Aorta (tissue), 5 donors: Measurements from ENCODE around the gene MGAT4B. TPM values are rescaled to one million over a fixed set of nuclear protein-coding genes. Genes with fewer than 3 reads are reported as not detected.

Experiments
- ATAC-seq: fragments of 200-7000 bp; cut with Tn5 transposase; one replicate; pipeline ENCODE4 v1.9.1; 2022; ENCODE audit warnings: moderate library complexity; ENCODE audit not compliant: low FRiP score
- DNase-seq, 2 donors: peaks; one replicate each; pipeline ENCODE4 v3.0.0-alpha.2; 2020
- H3K27ac ChIP-seq, 2 donors: one replicate each; pipeline ENCODE4 v1.5.1; 2013; ENCODE audit warnings: low read length in 2 of 2, mild to moderate bottlenecking in 2 of 2, moderate library complexity in 2 of 2, control low read depth in 1 of 2, inconsistent platforms in 1 of 2, low read depth in 1 of 2
- H3K27me3 ChIP-seq, 2 donors: one replicate each; pipeline ENCODE4 v1.6.1; 2013; ENCODE audit warnings: control low read depth in 1 of 2, low read length in 1 of 2, mild to moderate bottlenecking in 1 of 2, moderate library complexity in 1 of 2; ENCODE audit not compliant: insufficient read depth in 2 of 2, control insufficient read depth in 1 of 2
- H3K36me3 ChIP-seq, 2 donors: one replicate each; pipeline ENCODE4 v1.6.1; 2013; ENCODE audit warnings: control low read depth in 1 of 2, low read length in 1 of 2, mild to moderate bottlenecking in 1 of 2; ENCODE audit not compliant: insufficient read depth in 2 of 2, control insufficient read depth in 1 of 2
- H3K4me1 ChIP-seq, 2 donors: one replicate each; pipeline ENCODE4 v1.6.1; 2013; ENCODE audit warnings: low read length in 2 of 2, control low read depth in 1 of 2, mild to moderate bottlenecking in 1 of 2, moderate library complexity in 1 of 2; ENCODE audit not compliant: insufficient read depth in 2 of 2, control insufficient read depth in 1 of 2
- H3K4me3 ChIP-seq, 2 donors: one replicate each; pipeline ENCODE4 v1.5.1; 2013; ENCODE audit warnings: low read length in 2 of 2, control low read depth in 1 of 2, mild to moderate bottlenecking in 1 of 2
- H3K9me3 ChIP-seq: one replicate; pipeline ENCODE4 v1.6.1; 2013; ENCODE audit warnings: mild to moderate bottlenecking, low read length; ENCODE audit not compliant: control insufficient read depth
- WGBS, 2 donors: extraction: QIAGEN DNeasy Blood & Tissue Kit; methylation state at CpG; one replicate each; pipeline ENCODE4 v1.1.7; 2013; 5-methylcytosine and 5-hydroxymethylcytosine counted together
- intact Hi-C, 2 donors: fragments of 100-400 bp; cut with DNase I; formaldehyde crosslinking; loops; one replicate each; pipeline versions ENCODE4 v1.14.2 to v1.15.0; 2022
- polyA plus RNA-seq, 2 donors: library from polyadenylated mRNA; stranded (reverse); fragments of 200-250 nt; gene quantifications; one replicate each; pipeline ENCODE4 v1.2.3, GENCODE V29; 2013
- total RNA-seq, 2 donors: library from RNA; stranded (reverse); fragmentation: NEBNext Ultra II Directional; extraction: Animal tissue kit (Norgen Biotek cat#: 25700); gene quantifications; one replicate each; pipeline ENCODE4 v1.2.1, GENCODE V29; 2021
- donor health status: healthy with polysubstance abuse.
- donor health status: Bipolar disorder and iron deficiency.
- donor health status: DM: no; HTN: no; CAD: no.
- donor health status: DM: no; HTN: no; CAD: no.
- donor health status: DM: yes; HTN: yes; CAD: no.

The MGAT4B gene
- total and polyA plus RNA-seq, 4 donors, result 56.0 to 78.8 (median 76.0) TPM

DNA sequence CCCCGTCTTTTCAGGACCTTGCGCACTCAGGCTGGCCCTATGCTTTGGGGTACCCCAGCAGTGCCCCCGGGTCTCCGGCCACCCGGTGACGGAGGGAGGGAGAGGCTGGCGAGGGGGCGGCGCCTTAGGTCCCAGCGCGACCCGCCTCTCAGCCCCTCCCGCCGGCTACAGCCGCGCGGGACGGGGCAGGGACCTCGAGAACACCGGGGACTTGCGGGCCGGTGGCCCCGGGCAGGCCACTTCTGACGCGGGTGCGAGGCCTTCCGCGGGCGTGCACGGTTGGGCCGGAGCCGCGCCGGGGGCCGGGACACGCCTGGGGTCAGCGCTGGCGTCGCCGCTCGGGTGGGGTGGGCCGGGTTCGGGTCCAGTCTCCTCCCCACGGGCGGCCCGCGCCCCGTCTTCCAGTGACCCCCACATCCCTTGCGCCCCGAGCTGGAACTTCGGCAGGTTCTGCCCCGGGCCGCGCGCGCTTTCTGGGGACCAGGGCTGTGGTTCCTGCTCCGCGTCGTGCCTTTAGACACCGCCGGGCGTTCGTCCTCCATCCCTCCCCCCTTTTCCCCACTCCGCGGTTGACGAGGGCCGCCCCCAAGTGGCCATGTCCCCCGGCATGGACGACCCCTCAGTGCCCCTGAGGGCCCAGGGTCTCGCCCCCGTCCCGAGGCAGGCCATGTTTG, 10.3 kb upstream of the MGAT4B start:
- 0 to 1% methylated on average over 43 to 72 of the region's 72 CpGs for WGBS, 2 donors
- no peak for ATAC-seq

DNA sequence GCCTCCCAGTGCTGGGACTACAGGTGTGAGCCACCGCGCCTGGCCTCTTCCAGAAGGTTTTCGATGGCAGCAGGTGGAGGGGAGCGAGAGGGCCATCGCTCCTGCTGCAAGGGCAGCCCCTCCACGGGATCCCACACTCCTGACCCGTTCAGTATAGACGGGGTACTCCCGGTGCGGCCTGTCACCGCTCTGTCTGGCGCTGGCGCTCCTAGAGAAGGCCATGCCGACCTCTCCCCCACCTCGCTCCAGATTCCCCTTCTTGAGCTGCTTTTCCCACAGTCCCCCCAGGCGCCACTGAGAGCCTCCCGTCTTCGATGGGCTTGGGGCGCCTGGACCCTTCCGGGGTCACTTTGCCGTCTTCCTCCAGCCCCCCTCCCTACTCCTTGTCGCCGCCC, 9.7 kb upstream of the MGAT4B start:
- ATAC-seq (no peak), DNase-seq (no peak)
- H3K9me3 ChIP-seq, result no peaks in the 10 kb centered on the region
- H3K4me3 ChIP-seq, result peak overlapping the region in 1 of 2 donors; percentile 2
- H3K27me3 ChIP-seq, result peaks cover 0 to 1% of the 10 kb centered on the region in 2 donors
- H3K27ac ChIP-seq, result no peak overlapping the region
- intact Hi-C loops, result no loop called here
- WGBS, 2 donors, result 48 to 49% methylated on average over 21 to 23 of the region's 23 CpGs
- no peaks in the 10 kb centered on the region for H3K36me3 ChIP-seq
- H3K4me1 ChIP-seq, result no peaks in the 10 kb centered on the region

More for the DNA sequence above, 10.3 kb upstream of the MGAT4B start:
- H3K4me3 ChIP-seq, result peak overlapping the region in 1 of 2 donors; percentile 2
- DNase-seq, result peak in 1 of 2 donors; percentile 63
- no peak overlapping the region for H3K27ac ChIP-seq
- H3K27me3 ChIP-seq, result peaks cover 0 to 1% of the 10 kb centered on the region in 2 donors
- no peaks in the 10 kb centered on the region for H3K9me3 ChIP-seq
- H3K36me3 ChIP-seq, result no peaks in the 10 kb centered on the region
- intact Hi-C loops, result no loop called here
- no peaks in the 10 kb centered on the region for H3K4me1 ChIP-seq

DNA sequence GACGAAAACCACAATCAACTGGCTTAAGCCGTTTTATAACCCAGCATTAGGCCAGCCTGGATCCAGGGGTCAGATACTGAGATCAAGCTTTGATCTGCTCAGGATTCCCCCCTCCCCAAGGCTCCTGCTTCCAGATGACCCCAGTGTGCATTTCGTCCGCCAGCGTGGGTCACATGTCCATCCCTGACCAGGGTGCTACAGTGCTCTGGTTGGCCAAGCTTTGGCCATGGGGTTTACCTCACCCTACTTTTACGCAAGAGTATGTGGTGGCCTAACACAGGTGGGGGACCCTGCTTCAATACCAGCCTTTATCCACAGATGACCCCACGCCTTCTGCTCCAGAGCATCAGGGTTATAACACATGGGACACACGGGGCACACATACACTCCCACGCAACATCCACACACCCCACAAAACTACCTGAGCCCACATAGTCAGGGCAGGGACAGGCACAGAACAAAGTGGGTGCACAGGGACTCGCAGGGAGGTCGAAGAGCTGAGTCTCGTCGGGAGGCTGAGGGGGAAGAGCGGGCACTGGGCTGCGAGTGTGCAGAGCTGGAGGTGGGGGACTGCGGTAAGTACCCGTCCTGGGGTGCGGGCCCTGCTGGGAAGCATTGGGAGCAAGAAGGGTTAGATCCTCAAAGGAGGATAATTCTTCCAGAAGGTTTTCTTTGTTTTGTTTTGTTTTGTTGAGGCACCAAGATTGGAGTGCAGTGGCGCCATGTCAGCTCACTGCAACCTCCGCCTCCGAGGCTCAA, 9.0 kb upstream of the MGAT4B start:
- Histone ChIP-seq H3K27me3 (no peaks in the 10 kb centered on the region), H3K9me3 (no peaks in the 10 kb centered on the region), H3K27ac (no peak overlapping the region), H3K36me3 (no peaks in the 10 kb centered on the region), H3K4me3 (no peak overlapping the region), H3K4me1 (no peaks in the 10 kb centered on the region)
- 97 to 99% methylated on average over 21 of the region's 21 CpGs for WGBS, 2 donors
- no peak for DNase-seq
- ATAC-seq, result no peak
- intact Hi-C loops, result no loop called here

DNA sequence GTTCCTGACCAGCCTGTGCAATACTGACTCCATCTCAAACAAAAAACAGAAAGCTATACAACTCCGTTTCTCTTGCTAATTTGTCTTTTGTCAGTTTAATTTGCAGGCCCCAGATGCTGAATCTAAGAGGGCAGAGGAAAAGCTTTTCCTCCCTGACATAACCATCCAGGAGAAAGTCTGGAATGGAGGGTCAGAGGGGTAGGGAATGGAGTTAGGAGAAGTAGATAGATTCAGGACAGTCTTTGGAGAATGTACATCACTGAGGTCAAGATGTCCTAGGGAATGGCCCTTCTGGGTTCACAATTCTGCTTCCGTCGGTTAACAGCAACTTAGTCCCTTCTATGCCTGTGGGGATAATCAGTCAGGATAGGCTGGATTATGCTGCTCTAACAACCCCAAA, 7.4 kb upstream of the MGAT4B start:
- H3K4me1 ChIP-seq, result no peaks in the 10 kb centered on the region
- H3K27me3 ChIP-seq, result no peaks in the 10 kb centered on the region
- no peaks in the 10 kb centered on the region for H3K9me3 ChIP-seq
- intact Hi-C loops, result no loop called here
- no peak for DNase-seq
- no peak overlapping the region for H3K4me3 ChIP-seq
- no peak overlapping the region for H3K27ac ChIP-seq
- ATAC-seq, result no peak
- WGBS, 2 donors, result 83 to 85% methylated on average over 3 of the region's 3 CpGs
- H3K36me3 ChIP-seq, result no peaks in the 10 kb centered on the region

DNA sequence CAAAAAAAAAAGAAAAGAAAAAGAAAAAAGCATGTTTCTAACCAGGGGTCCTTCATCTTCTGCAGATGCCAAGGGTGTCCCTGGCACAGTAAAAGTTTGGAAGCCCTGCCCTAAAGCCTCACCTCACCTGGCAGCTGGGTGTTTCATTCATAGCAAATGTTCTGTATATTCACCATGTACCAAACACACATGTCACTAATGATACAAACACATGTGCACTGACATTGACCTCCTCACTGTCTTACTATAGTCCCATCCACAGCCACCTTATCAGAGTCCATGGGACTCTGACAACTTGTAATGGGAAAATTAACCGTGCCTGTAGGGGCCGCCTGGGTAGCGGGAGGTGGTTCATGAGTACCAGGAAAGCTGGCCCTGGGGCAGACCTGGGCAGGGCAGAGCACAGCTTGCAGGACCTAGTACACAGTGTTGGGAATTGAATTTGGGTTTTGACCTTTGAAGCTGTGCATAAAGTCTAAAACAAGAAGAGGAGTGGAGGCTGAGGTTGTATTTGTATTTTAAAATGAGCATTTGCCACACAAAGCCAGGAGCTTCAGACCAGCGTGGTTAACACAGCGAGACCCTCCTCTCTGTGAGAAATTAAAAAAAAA, 6.4 kb upstream of the MGAT4B start:
- Histone ChIP-seq H3K4me1 (no peaks in the 10 kb centered on the region), H3K27ac (no peak overlapping the region), H3K27me3 (no peaks in the 10 kb centered on the region), H3K9me3 (no peaks in the 10 kb centered on the region), H3K4me3 (no peak overlapping the region), H3K36me3 (no peaks in the 10 kb centered on the region)
- DNase-seq (no peak), ATAC-seq (no peak)
- 94 to 95% methylated on average over 5 of the region's 5 CpGs for WGBS, 2 donors
- intact Hi-C loops, result no loop called here

DNA sequence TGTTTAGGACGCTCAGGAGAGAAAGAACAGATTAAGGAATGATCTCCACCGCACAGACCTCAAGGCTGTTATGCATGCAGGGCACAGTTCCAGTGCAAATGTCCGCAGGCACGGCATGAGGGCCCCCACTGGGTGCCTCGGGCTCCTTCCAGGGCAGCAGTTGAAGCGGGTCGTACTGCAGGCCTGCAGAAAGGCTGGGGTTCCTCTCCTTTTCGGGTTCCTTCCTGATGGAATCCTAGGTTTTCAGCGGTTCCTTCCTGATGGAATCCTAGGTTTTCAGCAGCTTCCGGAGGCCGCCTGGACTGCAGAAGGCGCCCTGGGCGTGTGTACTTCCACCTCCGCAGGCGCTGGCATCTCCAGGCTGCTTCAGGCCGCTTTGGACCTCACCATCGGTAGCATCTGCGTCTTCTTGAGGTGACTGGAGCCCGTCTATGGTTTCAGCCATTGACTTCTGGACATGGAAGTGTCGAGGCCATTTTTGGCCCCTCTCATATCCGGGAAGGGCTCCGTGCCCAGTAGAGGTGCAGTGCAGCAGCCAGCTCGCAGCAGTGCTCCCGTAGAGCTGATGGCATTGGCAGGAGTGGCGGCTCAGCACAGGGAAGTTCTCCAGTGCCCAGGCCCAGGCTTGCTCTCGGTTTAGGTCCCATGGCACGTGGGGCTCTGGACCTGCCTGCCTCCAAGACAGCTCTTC, 5.6 kb upstream of the MGAT4B start:
- 84 to 88% methylated on average over 27 of the region's 27 CpGs for WGBS, 2 donors
- no peaks in the 10 kb centered on the region for H3K4me1 ChIP-seq
- DNase-seq, result no peak
- no peaks in the 10 kb centered on the region for H3K9me3 ChIP-seq
- no peak for ATAC-seq
- intact Hi-C loops, result no loop called here
- no peaks in the 10 kb centered on the region for H3K36me3 ChIP-seq
- no peak overlapping the region for H3K4me3 ChIP-seq
- H3K27ac ChIP-seq, result no peak overlapping the region
- H3K27me3 ChIP-seq, result no peaks in the 10 kb centered on the region

DNA sequence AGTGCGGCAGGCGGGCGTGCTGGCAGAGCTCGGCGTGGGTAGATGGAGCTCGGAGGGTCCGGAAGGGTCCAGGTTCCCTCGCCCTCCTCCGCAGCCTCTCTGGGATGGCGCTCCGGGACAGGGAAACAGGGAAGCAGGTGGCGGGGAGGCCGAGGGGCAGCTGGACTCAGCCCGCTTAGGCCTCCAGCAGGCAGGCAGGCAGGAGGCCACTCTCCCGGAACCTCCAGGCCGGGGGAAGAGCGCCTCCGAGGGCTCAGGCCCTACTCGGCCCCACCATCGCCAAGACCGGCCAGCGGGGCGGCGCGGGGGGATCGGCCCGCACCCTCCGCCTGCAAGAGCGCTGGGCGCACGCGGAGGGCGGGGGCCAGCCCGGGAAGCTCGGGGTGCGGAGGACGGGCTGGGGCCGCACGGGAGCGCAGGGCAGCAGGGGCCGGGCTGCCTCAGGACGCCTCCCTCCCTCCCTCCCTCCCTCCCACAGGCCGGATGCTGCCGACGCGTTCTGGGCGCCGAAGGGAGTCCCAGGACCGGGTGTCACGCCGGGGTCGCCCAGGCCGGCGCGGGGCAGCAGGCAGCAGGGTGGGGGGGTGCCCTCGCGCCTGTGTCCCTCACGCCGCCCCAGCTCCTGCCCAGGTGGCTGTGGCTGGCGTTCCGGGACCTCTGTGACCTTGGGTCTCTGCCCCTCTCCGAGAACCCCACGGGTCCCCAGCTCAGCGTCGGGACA, 977 bp downstream of the MGAT4B start:
- Histone ChIP-seq H3K4me3 (peak overlapping the region; percentile 98), H3K27ac (peak overlapping the region in 1 of 2 donors; percentile 58), H3K9me3 (no peaks in the 10 kb centered on the region), H3K4me1 (peaks cover 0 to 2% of the 10 kb centered on the region in 2 donors), H3K36me3 (peaks cover 0 to 3% of the 10 kb centered on the region in 2 donors), H3K27me3 (no peaks in the 10 kb centered on the region)
- 3 to 6% methylated on average over 45 to 65 of the region's 65 CpGs for WGBS, 2 donors
- intact Hi-C loops, result loop anchor here in 1 of 2 donors (5.0 to 10.0 kb wide), 2 partner anchors 49 to 102 kb away; partner anchors contain the start of genes MRNIP and TBC1D9B
- DNase-seq (peak in 1 of 2 donors; percentile 73), ATAC-seq (peak; percentile 45)

DNA sequence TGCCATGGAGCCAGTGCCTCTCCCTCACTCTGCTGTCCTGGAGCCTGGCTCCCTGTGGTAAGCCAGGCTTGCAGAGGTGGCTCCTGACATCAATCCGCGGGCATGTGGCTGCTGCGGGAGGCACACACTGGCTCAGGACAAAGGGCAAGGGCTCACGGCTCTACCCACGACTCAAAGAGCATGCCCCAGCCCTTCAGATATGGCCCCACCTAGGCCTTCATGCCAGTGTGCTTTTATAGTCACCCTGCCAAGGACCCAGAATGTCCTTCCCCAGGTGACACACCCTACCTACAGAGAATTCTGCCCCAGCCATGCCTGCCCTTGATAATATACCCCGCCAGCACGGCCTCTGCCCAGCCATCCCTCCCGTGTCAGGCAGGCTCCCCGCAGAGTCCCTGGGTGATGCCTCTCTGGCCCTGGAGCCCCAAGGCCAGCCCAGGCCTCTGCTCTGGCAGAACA, 1.6 kb downstream of the MGAT4B start:
- ATAC-seq (no peak), DNase-seq (no peak)
- peak overlapping the region; percentile 98 for H3K4me3 ChIP-seq
- no peaks in the 10 kb centered on the region for H3K9me3 ChIP-seq
- peak overlapping the region in 1 of 2 donors; percentile 4 for H3K27ac ChIP-seq
- 55 to 59% methylated on average over 9 of the region's 9 CpGs for WGBS, 2 donors
- H3K4me1 ChIP-seq, result peaks cover 0 to 2% of the 10 kb centered on the region in 2 donors
- H3K36me3 ChIP-seq, result peaks cover 0 to 3% of the 10 kb centered on the region in 2 donors
- H3K27me3 ChIP-seq, result no peaks in the 10 kb centered on the region
- intact Hi-C loops, result loop anchor here in 1 of 2 donors (5.0 to 10.0 kb wide), 2 partner anchors 50 to 102 kb away; partner anchors contain the start of genes MRNIP and TBC1D9B
